Measurements from ENCODE around the gene METTL4. TPM values are rescaled to one million over a fixed set of nuclear protein-coding genes. Genes with fewer than 3 reads are reported as not detected.

METTL4 gene
- total RNA-seq, 1 experiment from 2014 or later: 15.5 TPM

GRCh38 chr18:2510416-2510815, 60.9 kb downstream of the METTL4 start:
- ChIA-PET RAD21 (ENCODE audit: low non-redundant PET in 1 of 2, low total read pairs in 2 of 2, uncharacterized antibody in 2 of 2, unreplicated experiment in 2 of 2) (no interaction called here), POLR2A (no interaction called here), CTCF (no interaction called here)
- Histone ChIP-seq H3K4me3 (replicated peaks in 1 of 2; ENCODE audit: low read depth in 1 of 2, low read length in 2 of 2) (no peak overlapping the region), H3K9me3 (ENCODE audit: control insufficient read depth in 1 of 2, insufficient read depth in 1 of 2, low read depth in 1 of 2, low read length in 2 of 2) (no peaks in the 10 kb centered on the region), H3K9me2 (ENCODE audit: insufficient read depth) (no peaks in the 10 kb centered on the region), H3K9ac (ENCODE audit: low read length) (no peak overlapping the region), H3K79me2 (ENCODE audit: insufficient read depth, low read length) (no peaks in the 10 kb centered on the region), H3K27me3 (ENCODE audit: insufficient read depth, low read length) (no peaks in the 10 kb centered on the region), H3K4me1 (ENCODE audit: control insufficient read depth in 1 of 2, insufficient read depth in 2 of 2, low read length in 2 of 2) (peaks cover 0 to 4% of the 10 kb centered on the region in 2 experiments; a peak in 2 of 4 replicates), H2AFZ (ENCODE audit: low read depth, low read length, poor library complexity, severe bottlenecking) (no peak overlapping the region), H3K4me2 (ENCODE audit: low read length) (no peak overlapping the region), H3K27ac (ENCODE audit: low read depth, low read length) (no peak overlapping the region), H3K36me3 (ENCODE audit: control insufficient read depth in 1 of 2, insufficient read depth in 2 of 2, low read length in 2 of 2) (no peaks in the 10 kb centered on the region), H4K20me1 (ENCODE audit: insufficient read depth) (no peaks in the 10 kb centered on the region)
- no peak for TF ChIP-seq TCF7L2 (IDR thresholded peaks at IDR 0.05; ENCODE audit: borderline replicate concordance, extremely low read depth, insufficient read depth, insufficient read length)
- TF ChIP-seq SRF (IDR thresholded peaks at IDR 0.05; ENCODE audit: low read depth): no peak
- TF ChIP-seq, protein P1, sequence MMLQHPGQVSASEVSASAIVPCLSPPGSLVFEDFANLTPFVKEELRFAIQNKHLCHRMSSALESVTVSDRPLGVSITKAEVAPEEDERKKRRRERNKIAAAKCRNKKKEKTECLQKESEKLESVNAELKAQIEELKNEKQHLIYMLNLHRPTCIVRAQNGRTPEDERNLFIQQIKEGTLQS (IDR thresholded peaks at IDR 0.05): no peak
- TF ChIP-seq EZH2phosphoT487 (IDR thresholded peaks at IDR 0.05; ENCODE audit: borderline replicate concordance): no peak
- intact Hi-C loops (cut with micrococcal nuclease): no loop called here
- ATAC-seq: no peak
- no peak for DNase-seq (ENCODE audit: low read depth, low spot score)
- no TSS peak for BruUV-seq (replicated peaks)

- TF ChIP-seq, protein P2, sequence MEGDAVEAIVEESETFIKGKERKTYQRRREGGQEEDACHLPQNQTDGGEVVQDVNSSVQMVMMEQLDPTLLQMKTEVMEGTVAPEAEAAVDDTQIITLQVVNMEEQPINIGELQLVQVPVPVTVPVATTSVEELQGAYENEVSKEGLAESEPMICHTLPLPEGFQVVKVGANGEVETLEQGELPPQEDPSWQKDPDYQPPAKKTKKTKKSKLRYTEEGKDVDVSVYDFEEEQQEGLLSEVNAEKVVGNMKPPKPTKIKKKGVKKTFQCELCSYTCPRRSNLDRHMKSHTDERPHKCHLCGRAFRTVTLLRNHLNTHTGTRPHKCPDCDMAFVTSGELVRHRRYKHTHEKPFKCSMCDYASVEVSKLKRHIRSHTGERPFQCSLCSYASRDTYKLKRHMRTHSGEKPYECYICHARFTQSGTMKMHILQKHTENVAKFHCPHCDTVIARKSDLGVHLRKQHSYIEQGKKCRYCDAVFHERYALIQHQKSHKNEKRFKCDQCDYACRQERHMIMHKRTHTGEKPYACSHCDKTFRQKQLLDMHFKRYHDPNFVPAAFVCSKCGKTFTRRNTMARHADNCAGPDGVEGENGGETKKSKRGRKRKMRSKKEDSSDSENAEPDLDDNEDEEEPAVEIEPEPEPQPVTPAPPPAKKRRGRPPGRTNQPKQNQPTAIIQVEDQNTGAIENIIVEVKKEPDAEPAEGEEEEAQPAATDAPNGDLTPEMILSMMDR (IDR thresholded peaks at IDR 0.05 in 2 of 3, conservative IDR thresholded peaks at IDR 0.05 in 1 of 3; ENCODE audit: borderline replicate concordance in 1 of 3, insufficient read depth in 1 of 3, low read depth in 2 of 3, low read length in 2 of 3): no peak
- TF ChIP-seq SP1 (IDR thresholded peaks at IDR 0.05; ENCODE audit: low read depth): no peak
- ATAC-seq: no peak
- Histone ChIP-seq H2AFZ (ENCODE audit: low read depth, low read length, poor library complexity, severe bottlenecking) (no peak overlapping the region), H3K79me2 (ENCODE audit: insufficient read depth, low read length) (no peaks in the 10 kb centered on the region), H3K9me3 (ENCODE audit: control insufficient read depth in 1 of 2, insufficient read depth in 1 of 2, low read depth in 1 of 2, low read length in 2 of 2) (no peaks in the 10 kb centered on the region), H3K9ac (ENCODE audit: low read length) (no peak overlapping the region), H3K27ac (ENCODE audit: low read depth, low read length) (no peak overlapping the region), H3K4me2 (ENCODE audit: low read length) (no peak overlapping the region), H3K4me3 (replicated peaks in 1 of 2; ENCODE audit: low read depth in 1 of 2, low read length in 2 of 2) (no peak overlapping the region), H3K36me3 (ENCODE audit: control insufficient read depth in 1 of 2, insufficient read depth in 2 of 2, low read length in 2 of 2) (no peaks in the 10 kb centered on the region), H3K9me2 (ENCODE audit: insufficient read depth) (no peaks in the 10 kb centered on the region), H3K27me3 (ENCODE audit: insufficient read depth, low read length) (no peaks in the 10 kb centered on the region), H3K4me1 (ENCODE audit: control insufficient read depth in 1 of 2, insufficient read depth in 2 of 2, low read length in 2 of 2) (no peaks in the 10 kb centered on the region), H4K20me1 (ENCODE audit: insufficient read depth) (no peaks in the 10 kb centered on the region)
- BruUV-seq (replicated peaks): no TSS peak
- intact Hi-C loops (cut with micrococcal nuclease): no loop called here
- no peak for DNase-seq (ENCODE audit: low read depth, low spot score)
- ChIA-PET POLR2A (no interaction called here), RAD21 (ENCODE audit: low non-redundant PET in 1 of 2, low total read pairs in 2 of 2, uncharacterized antibody in 2 of 2, unreplicated experiment in 2 of 2) (no interaction called here), CTCF (no interaction called here)
These were observed 62.6 kb downstream of the METTL4 start for GRCh38 chr18:2508678-2509077.
